Suppressor macrophage (primary cell): Measurements from ENCODE around the gene COG7.
"Not testable (repeated sequence)": the region's sequence is repeated elsewhere in the genome, so short reads cannot be mapped to it uniquely, and the experiment has no call there.

Source experiments
- DNase-seq, 4 experiments: peaks; one replicate each; pipeline ENCODE4 v3.0.0-alpha.2; 2020 to 2022

COG7 gene

GRCh38 chr16:23408823-23409298 is 44.1 kb downstream of the COG7 start:
- no peak for DNase-seq

GRCh38 chr16:23408242-23408822 is 44.7 kb downstream of the COG7 start:
- no peak for DNase-seq

GRCh38 chr16:23407436-23408127 is 45.4 kb downstream of the COG7 start:
- DNase-seq: no peak

GRCh38 chr16:23406546-23407240 is 46.3 kb downstream of the COG7 start:
- no peak for DNase-seq

- DNase-seq: no peak
These were observed 47.0 kb downstream of the COG7 start for GRCh38 chr16:23406024-23406423.

GRCh38 chr16:23403547-23403946 is 49.4 kb downstream of the COG7 start:
- no peak for DNase-seq

GRCh38 chr16:23402100-23402499 is 50.9 kb downstream of the COG7 start:
- DNase-seq: no peak

GRCh38 chr16:23401139-23401538 is 51.9 kb downstream of the COG7 start:
- no peak for DNase-seq

GRCh38 chr16:23400447-23400846 is 52.5 kb downstream of the COG7 start:
- not testable (repeated sequence) for DNase-seq

GRCh38 chr16:23398987-23399805 is 53.8 kb downstream of the COG7 start:
- no peak for DNase-seq

- DNase-seq: no peak
These were observed 55.5 kb downstream of the COG7 start for GRCh38 chr16:23397464-23397863.

- no peak for DNase-seq
These were observed 57.3 kb downstream of the COG7 start for GRCh38 chr16:23395732-23396131.

GRCh38 chr16:23394141-23394831 is 58.7 kb downstream of the COG7 start:
- DNase-seq: peak in 1 of 4 experiments; percentile 5

GRCh38 chr16:23392223-23392600 is 60.8 kb downstream of the COG7 start:
- DNase-seq: no peak

GRCh38 chr16:23391381-23392222 is 61.4 kb downstream of the COG7 start:
- no peak for DNase-seq

GRCh38 chr16:23389936-23390335 is 63.1 kb downstream of the COG7 start:
- not testable (repeated sequence) for DNase-seq

- no peak for DNase-seq
These were observed 63.8 kb downstream of the COG7 start for GRCh38 chr16:23389201-23389600.

- no peak for DNase-seq
These were observed 64.2 kb downstream of the COG7 start for GRCh38 chr16:23388786-23389185.

GRCh38 chr16:23387666-23388065 is 65.3 kb downstream of the COG7 start:
- DNase-seq: no peak

- DNase-seq: no peak
These were observed 67.5 kb downstream of the COG7 start for GRCh38 chr16:23385441-23385840.

GRCh38 chr16:23384878-23385277 is 68.1 kb downstream of the COG7 start:
- DNase-seq: no peak
